ENCODE measurements around the gene HSD3B2.
"Not testable (repeated sequence)": the region's sequence is repeated elsewhere in the genome, so short reads cannot be mapped to it uniquely, and the experiment has no call there.

Gene HSD3B2

DNA sequence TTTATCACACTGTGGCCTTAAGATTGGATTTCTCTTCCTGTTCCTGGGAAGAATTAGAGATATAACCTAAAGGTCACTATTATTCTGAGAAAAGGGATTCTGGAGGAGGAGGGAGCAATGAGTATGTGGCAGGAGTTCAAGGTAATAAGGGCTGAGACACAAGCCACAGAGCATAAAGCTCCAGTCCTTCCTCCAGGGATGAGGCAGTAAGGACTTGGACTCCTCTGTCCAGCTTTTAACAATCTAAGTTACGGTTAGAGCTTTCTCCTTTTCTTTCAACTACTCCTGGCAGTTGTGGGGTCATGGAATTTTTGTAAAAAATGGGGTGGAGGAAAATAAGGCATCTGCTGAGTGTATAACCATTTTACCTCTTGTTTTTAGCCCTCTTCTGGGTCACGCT, at the start of gene HSD3B2:
Gene HSD3B2, plus strand, starts transcription at position 201 of the 400 bp plus-strand sequence. CDS start 270 bp downstream, outside the sequence.
- DNase-seq: no peak

- DNase-seq: no peak
Observed at GRCh38 chr1:119366424-119366823, 48.5 kb upstream of the HSD3B2 start.

GRCh38 chr1:119367432-119368124, 47.4 kb upstream of the HSD3B2 start:
- peak; percentile 20 for DNase-seq

DNA sequence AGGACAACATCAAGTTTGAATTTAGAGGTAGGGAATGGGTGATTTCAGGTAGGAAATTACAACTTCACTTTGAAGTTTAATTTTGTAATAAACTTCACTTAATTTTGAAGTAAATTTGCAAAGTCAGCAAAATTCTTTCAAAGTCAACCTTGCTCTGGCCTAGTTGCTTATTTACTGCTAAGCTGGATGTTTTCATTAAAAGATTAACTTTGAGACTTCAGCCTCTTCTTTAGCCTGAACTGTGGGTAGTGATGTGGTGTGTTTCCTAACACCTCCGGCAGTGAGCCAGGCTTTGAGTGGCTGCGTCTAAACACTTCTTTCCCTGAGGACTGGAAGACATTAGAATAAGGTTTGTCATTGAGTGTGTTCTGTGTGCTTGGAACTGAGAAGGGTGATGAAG, 46.4 kb upstream of the HSD3B2 start, which contains the start of gene HAO2:
Gene HAO2, plus strand, starts transcription at position 232 of the 400 bp plus-strand sequence. CDS start 12,301 bp downstream, outside the sequence.
- DNase-seq: no peak

- no peak for DNase-seq
Observed at GRCh38 chr1:119370748-119371147, 44.2 kb upstream of the HSD3B2 start.

DNA sequence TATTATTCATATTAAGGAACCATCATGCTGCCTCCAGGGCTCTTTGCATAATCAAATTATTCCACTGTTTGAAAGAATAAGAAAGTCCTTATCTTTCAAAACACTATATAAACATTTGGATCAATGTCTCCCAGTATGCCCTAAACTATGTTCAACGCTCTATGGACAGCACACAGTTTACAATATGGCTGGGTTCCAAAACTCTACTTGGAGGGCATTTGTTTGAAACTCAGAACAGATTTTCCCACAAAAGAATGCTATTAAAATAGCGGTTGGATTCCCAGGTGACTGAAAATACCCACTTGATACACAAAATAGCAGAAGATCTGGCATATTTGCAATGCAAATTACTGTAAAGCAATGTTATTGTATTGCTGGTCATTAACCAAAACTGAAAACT, 43.1 kb upstream of the HSD3B2 start:
- DNase-seq: no peak

DNA sequence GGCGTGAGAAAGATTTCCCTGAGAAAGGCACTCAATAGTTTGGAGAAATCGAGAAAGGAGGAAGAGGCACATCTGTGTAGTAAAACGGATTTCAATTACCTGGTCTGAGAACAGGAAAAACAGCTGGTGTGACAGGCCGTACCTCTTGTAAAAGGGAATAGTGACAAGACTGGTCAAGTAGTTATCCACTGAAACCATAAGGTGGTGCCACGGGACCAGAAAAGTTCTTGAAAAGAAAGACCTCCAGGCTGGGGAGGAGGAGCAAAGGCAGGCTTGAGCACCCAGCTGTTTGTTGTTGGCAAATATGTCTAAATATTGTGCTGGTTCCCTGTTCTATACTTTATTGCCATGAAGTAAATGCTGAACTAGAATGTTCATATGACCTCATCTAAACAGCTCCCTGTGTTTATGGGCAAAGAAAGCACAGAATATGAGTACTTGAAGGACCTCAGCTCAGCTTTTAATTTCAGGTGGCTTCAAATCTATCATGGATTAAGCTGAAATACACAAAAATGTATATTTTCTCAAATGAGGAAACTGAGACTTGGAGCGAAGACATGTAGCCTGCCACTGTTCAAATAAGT, 42.4 kb upstream of the HSD3B2 start:
- DNase-seq: peak; percentile 16

DNA sequence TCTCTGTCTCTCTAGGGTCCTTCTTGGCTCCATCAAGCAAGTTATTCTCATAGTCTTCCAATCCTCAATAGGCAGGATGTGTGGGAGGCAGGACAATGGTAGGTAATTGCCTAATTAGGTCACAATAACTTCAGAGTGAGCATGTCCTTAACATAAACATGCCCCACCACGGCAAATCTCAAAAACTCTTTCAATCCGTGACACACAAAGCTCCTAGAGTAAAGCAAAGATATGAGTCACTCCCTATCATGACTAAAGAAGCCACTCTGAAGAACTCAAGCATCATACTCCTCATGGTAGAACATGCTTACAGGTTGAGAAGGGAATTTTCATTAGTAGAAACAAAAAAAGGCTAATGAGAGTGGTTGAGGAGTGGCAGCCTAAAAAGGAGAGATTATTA, 41.5 kb upstream of the HSD3B2 start:
- no peak for DNase-seq

DNA sequence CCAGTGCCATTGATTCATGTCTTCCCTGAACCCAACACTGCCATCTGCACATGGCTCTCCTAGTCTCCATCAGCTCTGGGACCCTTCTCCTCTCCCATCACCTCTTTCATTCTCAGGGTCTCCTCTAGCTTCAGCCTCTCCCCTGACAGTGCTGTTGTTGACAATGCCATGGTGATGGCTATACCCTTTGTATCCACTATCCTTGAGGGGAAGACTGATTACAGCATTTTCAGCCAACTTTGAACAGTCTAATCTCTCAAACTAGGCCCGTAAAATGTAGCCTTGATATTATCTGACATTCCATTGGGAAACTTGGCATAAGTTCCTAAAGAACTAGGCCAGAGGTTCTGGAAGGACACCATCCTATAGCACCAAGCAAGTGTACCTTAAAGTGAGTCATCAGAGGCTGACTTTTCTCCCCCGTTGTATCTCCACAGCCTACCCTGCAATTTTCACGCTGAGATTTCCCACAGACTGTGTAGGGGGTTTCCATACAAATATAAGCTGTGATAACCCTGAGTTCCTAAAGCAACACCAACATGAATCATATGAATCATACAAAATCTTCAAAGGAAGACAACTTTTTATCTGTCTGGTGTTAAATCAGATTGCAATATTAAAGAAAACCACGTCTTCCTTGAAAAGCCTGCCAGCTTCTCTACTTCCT, 40.6 kb upstream of the HSD3B2 start:
- DNase-seq: no peak

GRCh38 chr1:119375366-119375765, 39.6 kb upstream of the HSD3B2 start:
- DNase-seq: no peak

DNA sequence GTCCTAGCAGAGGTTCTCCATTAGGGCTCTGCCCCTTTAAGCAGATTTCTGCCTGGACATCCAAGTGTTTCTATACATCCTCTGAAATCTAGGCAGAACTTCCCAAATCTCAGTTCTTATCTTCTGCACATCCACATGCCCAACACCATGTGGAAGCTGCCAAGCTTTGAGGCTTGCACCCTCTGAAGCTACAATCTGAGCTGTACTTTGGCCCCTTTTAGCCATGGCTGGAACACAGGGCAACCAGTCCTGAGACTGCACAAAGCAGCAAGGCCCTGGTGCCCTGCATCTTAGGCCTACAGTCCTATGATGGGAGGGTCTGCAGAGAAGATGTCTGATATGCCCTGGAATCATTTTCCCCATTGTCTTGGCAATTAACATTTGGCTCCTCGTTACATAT, 38.4 kb upstream of the HSD3B2 start:
- DNase-seq: no peak

DNA sequence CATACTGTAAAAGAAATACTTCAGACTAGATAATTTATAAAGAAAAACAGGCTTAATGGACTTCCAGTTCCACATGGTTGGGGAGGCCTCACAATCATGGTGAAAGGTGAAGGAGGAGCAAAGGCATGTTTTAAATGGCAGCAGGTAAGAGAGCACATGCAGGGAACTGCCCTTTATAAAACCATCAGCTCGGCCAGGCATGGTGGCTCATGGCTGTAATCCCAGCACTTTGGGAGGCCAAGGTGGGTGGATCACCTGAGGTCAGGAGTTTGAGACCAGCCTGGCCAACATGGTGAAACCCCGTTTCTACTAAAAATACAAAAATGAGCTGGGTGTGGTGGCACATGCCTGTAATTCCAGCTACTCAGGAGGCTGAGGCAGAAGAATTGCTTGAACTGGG, 37.4 kb upstream of the HSD3B2 start:
- DNase-seq: not testable (repeated sequence)

DNA sequence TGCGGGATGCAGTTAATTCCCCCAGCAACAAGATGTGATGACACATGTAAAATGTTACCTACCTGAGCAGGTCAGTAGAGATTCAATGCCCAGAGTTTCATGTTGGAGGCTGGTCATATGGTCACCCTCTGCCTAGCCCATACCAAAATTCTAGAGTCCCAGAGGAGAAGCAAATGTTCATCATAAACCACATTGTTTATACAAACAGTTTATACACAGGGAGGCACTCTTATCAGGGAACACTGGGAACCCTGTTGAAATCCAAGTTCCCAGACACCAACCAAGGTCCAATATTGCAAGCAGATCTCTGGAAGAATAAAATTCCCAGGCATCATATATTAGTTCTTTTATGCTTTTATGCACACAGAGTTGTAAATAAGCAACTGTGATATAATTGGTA, 35.8 kb upstream of the HSD3B2 start:
- DNase-seq: no peak

DNA sequence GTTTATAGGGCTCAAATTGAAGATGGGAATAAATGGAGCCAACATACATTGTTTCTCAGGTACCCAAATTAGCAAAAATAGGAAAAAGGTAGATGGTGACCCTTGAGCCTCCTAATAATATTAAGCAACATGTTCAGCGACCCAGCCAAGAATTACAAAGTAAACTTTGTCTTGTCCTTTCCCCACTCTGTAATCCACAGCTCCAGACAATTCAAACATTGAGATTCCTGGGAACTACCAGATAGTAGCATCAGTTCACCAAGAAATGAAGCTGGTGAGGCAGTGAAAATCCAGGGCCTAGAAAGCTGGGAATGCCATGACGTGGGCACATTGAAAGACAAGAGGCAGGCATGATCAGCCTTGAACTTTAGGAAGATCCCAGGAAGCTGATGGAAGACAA, 34.6 kb upstream of the HSD3B2 start:
- DNase-seq: no peak

- no peak for DNase-seq
Observed at GRCh38 chr1:119380983-119381662, 33.8 kb upstream of the HSD3B2 start.

DNA sequence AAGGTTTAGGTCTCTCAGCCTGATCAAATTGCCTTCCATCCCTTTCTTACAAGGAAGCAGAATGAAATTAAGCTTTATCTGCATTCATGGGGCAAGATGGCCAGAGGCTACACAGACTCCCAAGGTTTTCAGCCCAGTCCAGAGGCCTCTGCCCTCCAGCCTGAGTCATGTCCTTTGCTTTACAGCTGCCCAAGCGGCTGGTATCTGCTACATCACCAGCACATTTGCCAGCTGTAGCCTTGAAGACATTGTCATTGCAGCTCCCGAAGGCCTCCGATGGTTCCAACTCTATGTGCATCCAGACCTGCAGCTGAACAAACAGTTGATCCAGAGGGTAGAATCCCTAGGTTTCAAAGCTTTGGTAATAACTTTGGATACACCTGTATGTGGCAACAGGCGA, 30.4 kb upstream of the HSD3B2 start:
- DNase-seq: no peak

- DNase-seq: no peak
Observed at GRCh38 chr1:119385650-119386049, 29.3 kb upstream of the HSD3B2 start.

GRCh38 chr1:119387858-119388257, 27.1 kb upstream of the HSD3B2 start:
- no peak for DNase-seq

DNA sequence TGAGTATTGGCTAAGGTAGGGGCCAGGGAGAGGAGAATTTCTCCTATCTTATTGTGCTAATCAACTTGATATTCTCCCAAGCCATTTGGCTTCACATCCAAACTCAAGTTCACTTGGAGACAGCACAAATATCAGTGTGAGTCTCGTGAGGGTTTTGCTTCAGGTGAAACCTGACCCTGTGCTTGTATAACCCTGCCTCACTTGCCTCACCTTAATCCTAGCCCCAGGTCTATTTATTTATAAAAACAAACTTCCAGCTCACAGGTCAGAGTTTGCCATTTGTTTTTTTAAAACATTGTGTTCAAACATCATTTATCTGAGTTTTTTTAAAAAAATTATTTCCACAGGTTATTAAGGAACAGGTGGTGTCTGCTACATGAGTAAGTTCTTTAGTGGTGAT, 26.5 kb upstream of the HSD3B2 start:
- no peak for DNase-seq

GRCh38 chr1:119390526-119390925, 24.4 kb upstream of the HSD3B2 start:
- DNase-seq: no peak

- DNase-seq: no peak
Observed at GRCh38 chr1:119391749-119392148, 23.2 kb upstream of the HSD3B2 start.

- DNase-seq: no peak
Observed at GRCh38 chr1:119394085-119394484, 20.9 kb upstream of the HSD3B2 start.

DNA sequence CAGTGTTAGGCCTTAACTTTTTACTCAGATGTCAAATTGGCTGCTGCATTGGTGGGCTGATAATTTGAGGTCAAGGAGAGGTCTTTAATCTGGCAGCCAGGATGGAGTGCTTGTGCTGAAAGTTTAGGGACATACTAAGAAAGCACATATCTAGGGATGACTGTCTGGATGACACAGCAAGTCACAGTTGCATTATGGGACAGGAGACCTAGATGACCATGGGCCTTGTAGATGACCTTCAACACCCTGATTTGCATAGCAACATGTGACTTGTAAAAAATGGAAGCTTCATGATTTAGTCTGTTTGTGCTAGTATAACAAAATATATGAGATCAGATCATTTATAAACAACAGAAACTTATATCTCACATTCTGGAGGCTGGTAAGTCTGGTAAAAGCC, 18.0 kb upstream of the HSD3B2 start:
- no peak for DNase-seq

DNA sequence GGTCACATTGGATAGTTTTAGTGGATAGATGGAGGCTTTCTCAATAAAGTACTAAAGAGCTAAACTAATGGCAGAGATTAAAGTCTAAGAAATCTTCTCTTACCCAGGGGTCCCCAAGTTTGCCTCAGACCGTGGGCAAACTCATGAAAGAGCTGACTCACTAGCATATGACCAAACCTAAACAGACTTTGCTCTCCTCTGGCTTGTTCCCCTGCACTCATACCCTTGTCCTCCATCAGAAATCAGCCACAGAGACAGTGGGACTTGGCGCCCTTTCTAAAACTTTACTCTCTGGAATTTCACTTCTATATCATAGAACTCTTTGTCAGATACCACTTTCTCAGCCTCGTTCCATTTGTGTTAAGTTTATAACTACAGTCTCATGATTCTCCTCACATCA, 17.0 kb upstream of the HSD3B2 start:
- DNase-seq: no peak

Measured in hematopoietic multipotent progenitor cell treated with erythropoietin and hydrocortisone succinate and interleukin-3 and kit ligand, for 8 days (in vitro differentiated cells).